HepG2 (cell line): ENCODE measurements around the gene CENATAC.

Experiments used
- ELF4 ChIP-seq: sonication (generic); formaldehyde crosslinking; IDR thresholded peaks from 2 replicates; pipeline ENCODE4 v1.5.0; 2020; ENCODE audit warnings: missing genetic modification reagents, mild to moderate bottlenecking, moderate library complexity, borderline replicate concordance
- EZH2 ChIP-seq: conservative IDR thresholded peaks from 2 replicates; pipeline ENCODE4 v1.6.1; 2012; ENCODE audit warnings: mild to moderate bottlenecking, low read depth, low read length, moderate library complexity
- JARID2 ChIP-seq: sonication (generic); formaldehyde crosslinking; IDR thresholded peaks from 2 replicates; pipeline ENCODE4 v1.8.1; 2023; ENCODE audit warnings: missing genetic modification reagents, inconsistent platforms; ENCODE audit not compliant: insufficient replicate concordance
- POLR2AphosphoS5 ChIP-seq: IDR thresholded peaks from 2 replicates; pipeline ENCODE4 v1.6.1; 2012; ENCODE audit warnings: low read depth, low read length
- TAF15 ChIP-seq: fragments of 200-400 bp; formaldehyde crosslinking; IDR thresholded peaks from one replicate; pipeline ENCODE4 v1.6.1; 2018; ENCODE audit warnings: mild to moderate bottlenecking, low read depth, low read length; ENCODE audit not compliant: poor library complexity, severe bottlenecking
- ZNF446 ChIP-seq: sonication (generic); formaldehyde crosslinking; IDR thresholded peaks from 2 replicates; pipeline ENCODE4 v1.5.0; 2020; ENCODE audit warnings: mild to moderate bottlenecking, missing genetic modification reagents
- ZSCAN29 ChIP-seq: sonication (generic); formaldehyde crosslinking; conservative IDR thresholded peaks from 2 replicates; pipeline ENCODE4 v1.4.0; 2020; ENCODE audit warnings: mild to moderate bottlenecking, missing genetic modification reagents
- TF ChIP-seq, protein P1 (sequence below): IDR thresholded peaks from 2 replicates; pipeline ENCODE4 v1.6.1; 2016; ENCODE audit warnings: low read depth, borderline replicate concordance

DNA sequence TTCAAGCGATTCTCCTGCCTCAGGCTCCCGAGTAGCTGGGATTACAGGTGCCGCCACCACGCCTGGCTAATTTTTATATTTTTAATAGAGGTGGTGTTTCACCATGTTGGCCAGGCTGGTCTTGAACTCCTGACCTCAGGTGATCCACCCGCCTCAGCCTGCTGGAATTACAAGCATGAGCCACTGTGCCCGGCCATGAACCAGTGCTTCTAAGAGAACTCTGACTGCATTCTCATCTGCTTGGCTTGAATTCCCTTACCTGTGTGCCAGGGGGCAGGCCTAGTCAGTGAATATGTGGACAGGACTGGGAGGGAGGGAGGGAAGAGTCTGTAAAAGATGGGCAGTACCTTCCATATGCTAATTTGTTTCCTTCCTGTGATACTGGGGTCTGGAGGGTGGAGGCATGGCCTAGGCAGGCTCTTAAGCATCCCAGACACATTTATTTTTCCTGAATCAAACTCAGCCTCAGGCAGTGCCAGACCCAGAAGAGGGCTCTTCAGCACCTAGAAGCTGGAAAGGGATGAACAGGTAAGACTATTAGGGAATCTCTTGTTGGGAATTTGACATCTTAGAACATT, 13.6 kb downstream of the CENATAC start:
- TF ChIP-seq, protein P1, sequence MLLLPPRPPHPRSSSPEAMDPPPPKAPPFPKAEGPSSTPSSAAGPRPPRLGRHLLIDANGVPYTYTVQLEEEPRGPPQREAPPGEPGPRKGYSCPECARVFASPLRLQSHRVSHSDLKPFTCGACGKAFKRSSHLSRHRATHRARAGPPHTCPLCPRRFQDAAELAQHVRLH (CRISPR knock-in tag), result no peak
- TF ChIP-seq ELF4 (CRISPR knock-in tag) (no peak), JARID2 (CRISPR knock-in tag) (no peak), TAF15 (no peak), EZH2 (no peak), ZNF446 (no peak), ZSCAN29 (CRISPR knock-in tag) (no peak), POLR2AphosphoS5 (no peak)
